Cardiac fibroblast (primary cell): ENCODE results near the gene TTC8.

ENCODE experiments used
- DNase-seq, 2 donors: peaks; one replicate each; pipeline versions ENCODE4 v3.0.0 to v3.0.0-alpha.2; 2010; ENCODE audit warnings: low read depth in 2 of 2
- H3K4me3 ChIP-seq, 2 donors: replicated peaks in 1 of 2; 1 replicate in 1 of 2; 2 replicates in 1 of 2; pipeline ENCODE4 v1.5.1; 2011; ENCODE audit warnings: low read depth in 2 of 2, low read length in 2 of 2, mild to moderate bottlenecking in 2 of 2, moderate library complexity in 1 of 2
- CTCF ChIP-seq: IDR thresholded peaks from one replicate; pipeline ENCODE4 v1.5.1; 2011; ENCODE audit warnings: low read depth, mild to moderate bottlenecking, low read length, inconsistent platforms

TTC8 gene

GRCh38 chr14:88863167-88863566 lies 38.7 kb downstream of the TTC8 start:
- no peak overlapping the region for H3K4me3 ChIP-seq
- no peak for TF ChIP-seq CTCF
- DNase-seq, result no peak

- no peak for TF ChIP-seq CTCF
- H3K4me3 ChIP-seq, result no peak overlapping the region
- no peak for DNase-seq
These were observed 39.7 kb downstream of the TTC8 start for GRCh38 chr14:88864198-88864597.

DNA sequence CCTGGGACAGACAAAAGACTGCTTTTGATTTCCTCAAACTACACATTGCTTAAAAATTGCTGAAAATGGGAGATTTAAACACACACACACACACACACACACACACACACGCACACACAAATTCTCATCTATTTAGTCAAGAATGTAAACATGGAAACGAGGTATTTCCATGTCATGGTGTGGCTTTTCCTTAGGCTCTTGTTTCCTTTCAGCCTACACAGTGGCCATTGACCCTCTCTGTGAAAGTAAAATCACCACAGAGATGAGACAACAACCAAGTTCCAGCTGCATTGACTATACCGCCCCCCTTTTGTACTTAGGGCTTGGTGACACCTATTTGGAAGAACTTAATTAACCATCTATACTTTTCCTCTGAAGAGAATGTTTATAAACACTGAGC lies 41.9 kb downstream of the TTC8 start:
- no peak overlapping the region for H3K4me3 ChIP-seq
- peak in 1 of 2 donors; percentile 7 for DNase-seq
- TF ChIP-seq CTCF, result no peak

DNA sequence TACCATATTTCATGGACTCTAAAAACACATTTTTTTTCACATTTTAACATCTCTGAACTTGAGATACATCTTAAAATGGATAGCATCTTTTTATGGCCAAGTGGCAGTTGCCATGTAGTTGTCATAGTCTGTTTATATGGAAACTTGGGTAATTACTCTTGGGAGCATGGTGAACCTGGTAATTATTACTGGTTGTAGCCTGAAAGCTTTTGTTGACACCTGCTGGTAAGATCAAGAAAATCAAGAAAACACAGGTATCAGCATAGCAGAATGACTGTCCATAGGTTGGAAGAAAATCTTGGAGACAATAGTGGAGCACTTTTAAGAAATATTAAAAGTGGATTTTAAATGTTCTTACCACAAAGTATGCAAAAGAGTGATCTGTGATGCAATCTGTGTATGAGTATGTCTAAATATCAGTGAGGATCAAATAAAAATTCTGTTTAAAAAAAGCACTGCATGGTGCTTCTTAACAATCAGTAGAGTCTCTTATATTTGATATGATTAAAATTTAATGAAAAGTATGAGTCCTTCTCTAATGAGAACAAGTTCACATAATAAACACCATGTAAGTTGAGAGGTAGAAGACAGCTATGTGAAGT lies 44.2 kb downstream of the TTC8 start:
- no peak overlapping the region for H3K4me3 ChIP-seq
- DNase-seq, result peak; percentile 33 to 42
- TF ChIP-seq CTCF, result peak; percentile 21

GRCh38 chr14:88870777-88871176 lies 46.3 kb downstream of the TTC8 start:
- no peak for TF ChIP-seq CTCF
- no peak overlapping the region for H3K4me3 ChIP-seq
- no peak for DNase-seq

DNA sequence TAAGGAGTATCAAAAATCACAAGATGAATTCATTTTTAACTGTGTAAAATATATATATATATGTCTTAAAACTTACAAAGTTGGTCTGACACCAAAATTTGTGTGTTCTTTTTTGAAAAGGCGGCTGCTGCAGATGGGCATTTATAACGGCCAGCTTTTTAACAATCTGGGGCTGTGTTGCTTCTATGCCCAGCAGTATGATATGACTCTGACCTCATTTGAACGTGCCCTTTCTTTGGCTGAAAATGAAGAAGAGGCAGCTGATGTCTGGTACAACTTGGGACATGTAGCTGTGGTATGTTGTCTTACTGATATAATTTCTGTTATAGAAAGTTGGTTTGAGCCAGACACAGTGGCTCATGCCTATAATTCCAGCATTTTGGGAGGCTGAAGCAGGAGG lies 47.0 kb downstream of the TTC8 start:
- no peak for DNase-seq
- no peak for TF ChIP-seq CTCF
- no peak overlapping the region for H3K4me3 ChIP-seq

DNA sequence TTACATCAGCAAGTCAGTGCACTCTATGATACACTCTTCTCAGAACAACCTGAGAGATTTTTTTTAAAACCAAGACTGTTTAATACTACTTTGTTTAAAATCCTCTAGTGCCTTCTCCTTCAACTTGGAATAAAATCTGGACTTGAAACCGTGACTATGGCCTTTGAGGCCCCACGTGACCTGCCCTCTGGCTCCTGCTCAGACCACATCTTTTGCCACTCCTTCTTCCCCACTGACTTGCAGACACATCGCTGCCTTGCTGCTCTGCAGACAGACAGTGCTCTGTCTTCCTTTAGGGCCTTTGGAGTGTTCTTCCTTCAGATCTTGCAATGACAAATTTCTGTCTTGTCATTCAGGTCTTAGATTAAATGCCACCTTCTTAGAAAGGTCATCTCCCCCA lies 48.5 kb downstream of the TTC8 start:
- TF ChIP-seq CTCF, result no peak
- H3K4me3 ChIP-seq, result no peak overlapping the region
- DNase-seq, result no peak
